HEK293 (cell line): ENCODE data around the gene RAC3.

Source experiments
- CTCF ChIA-PET: fragments of 350-600 bp; formaldehyde crosslinking; extraction: SDS; loops from one replicate; lab custom pipeline; 2021; ENCODE audit warnings: antibody characterized with exemption; lab: Yijun Ruan, JAX
- POLR2A ChIA-PET: fragments of 300-600 bp; formaldehyde crosslinking; extraction: SDS; loops from one replicate; lab custom pipeline; 2020; ENCODE audit warnings: antibody characterized with exemption, inconsistent platforms; lab: Yijun Ruan, JAX
- H3K27ac ChIP-seq: fragments of 200-500 bp; sonication (Bioruptor generic); 2 replicates; pipeline ENCODE4 v1.5.1; 2014; ENCODE audit warnings: low read depth, low read length, control low read depth, inconsistent platforms; ENCODE audit errors: extremely low read depth
- H3K36me3 ChIP-seq, 2 experiments: fragments of 200-500 bp in 1 of 2; sonication (Bioruptor generic) in 1 of 2; 1 replicate in 1 of 2; 2 replicates in 1 of 2; pipeline ENCODE4 v1.5.1; 2014 to 2017; ENCODE audit warnings: inconsistent platforms in 2 of 2, low read length in 2 of 2; ENCODE audit not compliant: control insufficient read depth in 2 of 2, insufficient read depth in 1 of 2
- H3K4me1 ChIP-seq: fragments of 200-500 bp; sonication (Bioruptor generic); 2 replicates; pipeline ENCODE4 v1.5.1; 2014; ENCODE audit warnings: mild to moderate bottlenecking, low read length, inconsistent platforms; ENCODE audit not compliant: control insufficient read depth, insufficient read depth
- H3K4me3 ChIP-seq: 2 replicates; pipeline ENCODE4 v1.5.1; 2011; ENCODE audit warnings: low read depth, mild to moderate bottlenecking, control low read depth, low read length, moderate library complexity
- H3K9me3 ChIP-seq: fragments of 200-500 bp; sonication (Bioruptor generic); 2 replicates; pipeline ENCODE4 v1.5.1; 2014; ENCODE audit warnings: low read depth, low read length, inconsistent platforms; ENCODE audit not compliant: control insufficient read depth, insufficient read depth
- CTCF ChIP-seq: fragments of 450-650 bp; formaldehyde crosslinking; IDR thresholded peaks from 2 replicates; pipeline ENCODE4 v1.5.1; 2016; ENCODE audit warnings: missing biosample characterization, missing genetic modification characterization
- FEZF1 ChIP-seq: fragments of 450-650 bp; formaldehyde crosslinking; IDR thresholded peaks from 2 replicates; pipeline ENCODE4 v1.5.1; 2016; ENCODE audit warnings: missing biosample characterization, missing genetic modification characterization
- GLI2 ChIP-seq: fragments of 450-650 bp; formaldehyde crosslinking; IDR thresholded peaks from 2 replicates; pipeline ENCODE4; 2017; ENCODE audit warnings: missing biosample characterization, missing genetic modification characterization, low read depth, borderline replicate concordance
- KLF8 ChIP-seq: fragments of 450-650 bp; formaldehyde crosslinking; IDR thresholded peaks from 2 replicates; pipeline ENCODE4 v1.5.1; 2016; ENCODE audit warnings: missing biosample characterization, missing genetic modification characterization
- PRDM4 ChIP-seq: fragments of 450-650 bp; formaldehyde crosslinking; IDR thresholded peaks from 2 replicates; pipeline ENCODE4 v1.5.1; 2017; ENCODE audit warnings: missing biosample characterization, missing genetic modification characterization
- SP2 ChIP-seq: fragments of 450-650 bp; formaldehyde crosslinking; IDR thresholded peaks from 2 replicates; pipeline ENCODE4 v1.5.1; 2016; ENCODE audit warnings: missing biosample characterization, missing genetic modification characterization
- SP3 ChIP-seq: fragments of 450-650 bp; formaldehyde crosslinking; IDR thresholded peaks from 2 replicates; pipeline ENCODE4 v1.5.1; 2016; ENCODE audit warnings: missing biosample characterization, missing genetic modification characterization
- WT1 ChIP-seq: fragments of 450-650 bp; formaldehyde crosslinking; IDR thresholded peaks from 2 replicates; pipeline ENCODE4 v1.5.1; 2016; ENCODE audit warnings: missing biosample characterization, missing genetic modification characterization
- ZBTB44 ChIP-seq: fragments of 450-650 bp; IDR thresholded peaks from 2 replicates; pipeline ENCODE4 v1.5.1; 2018; ENCODE audit warnings: missing biosample characterization, mild to moderate bottlenecking, missing genetic modification characterization
- ZIC2 ChIP-seq: fragments of 450-650 bp; formaldehyde crosslinking; IDR thresholded peaks from 2 replicates; pipeline ENCODE4 v1.5.1; 2016; ENCODE audit warnings: missing biosample characterization, missing genetic modification characterization
- ZNF146 ChIP-seq: fragments of 450-650 bp; formaldehyde crosslinking; IDR thresholded peaks from 2 replicates; pipeline ENCODE4 v1.5.1; 2016; ENCODE audit warnings: missing biosample characterization, missing genetic modification characterization
- ZNF350 ChIP-seq: fragments of 450-650 bp; formaldehyde crosslinking; IDR thresholded peaks from 2 replicates; pipeline ENCODE4 v1.5.0; 2017; ENCODE audit warnings: missing biosample characterization, mild to moderate bottlenecking, missing genetic modification characterization
- ZNF423 ChIP-seq: fragments of 450-650 bp; formaldehyde crosslinking; IDR thresholded peaks from 2 replicates; pipeline ENCODE4 v1.5.1; 2016; ENCODE audit warnings: missing biosample characterization, missing genetic modification characterization
- ZNF521 ChIP-seq: fragments of 450-650 bp; formaldehyde crosslinking; IDR thresholded peaks from 2 replicates; pipeline ENCODE4 v1.5.1; 2017; ENCODE audit warnings: missing biosample characterization, mild to moderate bottlenecking, missing genetic modification characterization
- ZNF544 ChIP-seq: fragments of 450-650 bp; formaldehyde crosslinking; IDR thresholded peaks from 2 replicates; pipeline ENCODE4 v1.5.0; 2017; ENCODE audit warnings: missing biosample characterization, missing genetic modification characterization
- ZNF560 ChIP-seq: fragments of 450-650 bp; formaldehyde crosslinking; IDR thresholded peaks from 2 replicates; pipeline ENCODE4 v1.5.1; 2017; ENCODE audit warnings: missing biosample characterization, missing genetic modification characterization, borderline replicate concordance
- ZNF621 ChIP-seq: fragments of 450-650 bp; formaldehyde crosslinking; IDR thresholded peaks from 2 replicates; pipeline ENCODE4 v1.5.1; 2017; ENCODE audit warnings: missing biosample characterization, missing genetic modification characterization
- ZNF624 ChIP-seq: fragments of 450-650 bp; formaldehyde crosslinking; IDR thresholded peaks from 2 replicates; pipeline ENCODE4 v1.5.1; 2017; ENCODE audit warnings: missing biosample characterization, missing genetic modification characterization
- ZNF629 ChIP-seq: fragments of 450-650 bp; formaldehyde crosslinking; IDR thresholded peaks from 2 replicates; pipeline ENCODE4 v1.5.1; 2017; ENCODE audit warnings: missing biosample characterization, missing genetic modification characterization
- ZNF658 ChIP-seq: fragments of 450-650 bp; formaldehyde crosslinking; IDR thresholded peaks from 2 replicates; pipeline ENCODE4; 2016; ENCODE audit warnings: missing biosample characterization, missing genetic modification characterization
- ZNF692 ChIP-seq: fragments of 450-650 bp; formaldehyde crosslinking; IDR thresholded peaks from 2 replicates; pipeline ENCODE4 v1.5.1; 2016; ENCODE audit warnings: missing biosample characterization, missing genetic modification characterization
- ZNF76 ChIP-seq: fragments of 450-650 bp; formaldehyde crosslinking; IDR thresholded peaks from 2 replicates; pipeline ENCODE4; 2016; ENCODE audit warnings: low read depth, missing biosample characterization, missing genetic modification characterization, borderline replicate concordance

RAC3 gene

GRCh38 chr17:82043507-82043906 lies 12.0 kb downstream of the RAC3 start:
- CTCF ChIA-PET = interaction anchor here (0.6 to 1.0 kb wide), 4 partner anchors 8 to 310 kb away, joined by 3 to 5 read pairs (median 4); no protein-coding TSS in a partner anchor
- Histone ChIP-seq H3K9me3 (no peaks in the 10 kb centered on the region), H3K27ac (no peak overlapping the region), H3K4me3 (no peak overlapping the region), H3K4me1 (no peaks in the 10 kb centered on the region), H3K36me3 (peaks cover 0 to 26% of the 10 kb centered on the region in 2 experiments; a peak in 1 of 3 replicates)
- POLR2A ChIA-PET = interaction anchor here (0.6 to 1.8 kb wide), 5 partner anchors 16 to 150 kb away, joined by 3 to 7 read pairs (median 5); no protein-coding TSS in a partner anchor
- TF ChIP-seq ZNF560 (tag by site-specific recombination) (no peak), GLI2 (no peak), ZIC2 (tag by site-specific recombination) (peak; percentile 64), ZNF629 (tag by site-specific recombination) (no peak)

- POLR2A ChIA-PET = interaction anchor here (1.3 kb wide), 2 partner anchors 8 to 10 kb away, joined by 3 read pairs; partner anchors contain the start of gene DCXR
- CTCF ChIA-PET = no interaction called here
Measured at GRCh38 chr17:82045936-82046484, 14.5 kb downstream of the RAC3 start.

GRCh38 chr17:82046903-82047302 lies 15.4 kb downstream of the RAC3 start:
- Histone ChIP-seq H3K9me3 (no peaks in the 10 kb centered on the region), H3K4me3 (no peak overlapping the region), H3K36me3 (peaks cover 0 to 49% of the 10 kb centered on the region in 2 experiments; a peak in 1 of 3 replicates), H3K4me1 (peaks cover 3% of the 10 kb centered on the region; the same call in 1 of the 2 replicates), H3K27ac (no peak overlapping the region)
- ChIA-PET POLR2A (interaction anchor here (1.3 kb wide), 2 partner anchors 9 kb away, joined by 3 read pairs; partner anchors contain the start of gene DCXR), CTCF (no interaction called here)
- TF ChIP-seq ZBTB44 (tag by site-specific recombination) (no peak), ZNF624 (tag by site-specific recombination) (no peak), ZNF423 (no peak), CTCF (no peak), ZNF692 (tag by site-specific recombination) (no peak), ZNF621 (tag by site-specific recombination) (no peak), SP3 (tag by site-specific recombination) (no peak)

More at GRCh38 chr17:82045936-82046484, 14.5 kb downstream of the RAC3 start:
- Histone ChIP-seq H3K27ac (no peak overlapping the region), H3K9me3 (no peaks in the 10 kb centered on the region), H3K36me3 (peaks cover 0 to 49% of the 10 kb centered on the region in 2 experiments; a peak in 1 of 3 replicates), H3K4me3 (no peak overlapping the region), H3K4me1 (peaks cover 3% of the 10 kb centered on the region; the same call in 1 of the 2 replicates)
- TF ChIP-seq ZNF146 (tag by site-specific recombination) (no peak), PRDM4 (tag by site-specific recombination) (no peak), WT1 (tag by site-specific recombination) (no peak), ZNF544 (no peak), FEZF1 (tag by site-specific recombination) (no peak), ZNF76 (no peak), SP2 (tag by site-specific recombination) (no peak), ZNF521 (tag by site-specific recombination) (no peak), ZNF658 (no peak), KLF8 (tag by site-specific recombination) (no peak), ZNF350 (tag by site-specific recombination) (no peak)
